NCI-H82 treated with DMSO at 0.1 percent for 48 hours (cell line): Measurements from ENCODE around the gene ARID2.

Experiments
- DNase-seq: peaks from one replicate; lab custom pipeline; 2025; ENCODE audit not compliant: unreplicated experiment; lab: John Stamatoyannopoulos, UW

The ARID2 gene

GRCh38 chr12:45918818-45919217, 189.3 kb downstream of the ARID2 start:
- no peak for DNase-seq

DNA sequence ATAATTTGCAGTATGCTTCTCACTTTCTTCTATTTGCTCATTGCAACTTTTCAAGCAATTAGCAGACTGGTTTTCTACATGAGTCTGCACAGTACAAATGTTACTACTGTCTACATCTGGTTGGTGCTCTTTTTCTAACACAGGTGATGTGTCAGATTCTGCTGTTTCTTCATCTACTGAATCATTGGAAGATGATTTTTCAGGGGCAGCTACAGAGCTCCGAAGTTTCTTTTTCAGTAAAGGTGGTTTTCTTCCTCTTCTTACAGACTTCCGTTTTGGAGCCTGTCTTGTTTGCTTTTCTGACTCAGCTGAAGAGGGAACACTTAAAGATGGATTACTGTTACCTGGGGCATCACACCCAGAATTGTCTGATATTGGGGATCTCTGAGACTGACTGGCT, 198.8 kb downstream of the ARID2 start:
- DNase-seq = no peak

- DNase-seq = no peak
Measured at GRCh38 chr12:45930369-45930768, 200.9 kb downstream of the ARID2 start.

DNA sequence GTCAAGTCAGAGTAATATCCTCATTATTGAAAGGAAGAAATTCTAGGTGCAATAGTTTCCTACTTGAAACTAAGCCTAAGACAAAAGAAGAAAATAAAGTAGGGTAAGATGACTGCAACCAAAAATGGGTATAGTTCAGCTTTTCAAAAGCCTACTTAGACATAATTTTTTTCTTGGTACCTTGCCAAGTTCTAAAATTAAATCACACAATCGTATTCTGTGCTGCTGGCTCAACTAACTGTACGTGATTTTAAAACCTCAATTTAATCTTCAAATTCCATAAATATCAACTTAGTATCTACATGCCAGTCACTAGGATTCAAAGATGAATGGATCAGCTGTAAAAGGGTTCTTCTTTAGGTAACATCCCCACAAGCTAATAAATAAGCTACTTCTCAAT, 204.0 kb downstream of the ARID2 start:
- no peak for DNase-seq

- no peak for DNase-seq
Measured at GRCh38 chr12:45934956-45935355, 205.4 kb downstream of the ARID2 start.

GRCh38 chr12:45938566-45938965, 209.1 kb downstream of the ARID2 start:
- no peak for DNase-seq

DNA sequence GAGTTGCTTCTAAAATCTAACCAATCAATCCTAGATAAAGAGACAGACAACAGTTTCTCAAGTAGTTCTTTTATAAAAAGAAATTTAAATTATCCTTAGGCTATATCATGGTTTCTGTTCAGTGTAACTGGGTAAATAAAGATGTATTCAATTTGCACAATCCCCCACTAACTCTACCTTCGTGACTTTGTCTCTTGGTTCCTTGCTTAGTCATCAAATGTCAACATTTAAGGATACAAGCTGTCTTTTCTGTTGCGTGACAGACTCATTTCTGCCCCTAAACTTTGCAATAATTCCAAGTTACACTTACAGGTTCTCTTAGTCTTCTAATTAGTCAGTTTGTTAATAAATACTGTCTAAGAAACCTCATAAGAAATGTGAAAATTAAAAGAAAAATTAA, 210.3 kb downstream of the ARID2 start:
- DNase-seq = no peak

- DNase-seq = no peak
Measured at GRCh38 chr12:45944771-45945170, 215.3 kb downstream of the ARID2 start.

DNA sequence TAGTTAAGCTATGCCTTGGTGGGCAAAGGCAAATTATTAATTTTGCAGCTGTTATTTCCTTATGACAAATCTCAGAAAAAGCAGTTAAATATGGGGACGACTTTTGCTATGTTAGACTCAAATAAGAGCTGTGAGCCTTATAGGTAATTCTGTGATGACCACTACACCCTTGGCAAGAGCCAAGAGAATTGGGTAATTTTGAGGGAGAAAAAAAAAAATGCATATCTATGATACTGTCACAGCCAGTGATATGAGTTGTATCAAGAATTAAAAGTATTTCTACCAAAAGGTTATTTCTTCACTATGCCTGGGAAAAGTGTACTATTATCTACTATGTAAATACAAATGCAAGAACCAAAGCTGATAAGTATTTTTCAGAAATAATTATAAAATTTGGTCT, 216.9 kb downstream of the ARID2 start:
- DNase-seq = no peak

GRCh38 chr12:45948546-45948945, 219.0 kb downstream of the ARID2 start:
- DNase-seq = no peak
